HG02840 (cell line): ENCODE data around the gene FOXO3B.
A peak's percentile ranks its signal among the peaks of the same experiment; 100 is the strongest.
"Not testable (repeated sequence)": the region's sequence is repeated elsewhere in the genome, so short reads cannot be mapped to it uniquely, and the experiment has no call there.

Experiments
- ATAC-seq: cut with Tn5 transposase; IDR thresholded peaks from one replicate; pipeline ENCODE4 v1.9.1; 2021; ENCODE audit warnings: mild to moderate bottlenecking, moderate library complexity, moderate number of reproducible peaks; ENCODE audit not compliant: unreplicated experiment, low FRiP score

Gene FOXO3B

GRCh38 chr17:18681767-18682571, at the start of gene FOXO3B:
Gene FOXO3B (minus strand): TSS chr17:18682314. CDS start chr17:18681651, 663 bp downstream.
- peak; percentile 95 for ATAC-seq

GRCh38 chr17:18723509-18723908, 41.4 kb upstream of the FOXO3B start:
- ATAC-seq: not testable (repeated sequence)

- not testable (repeated sequence) for ATAC-seq
Observed at GRCh38 chr17:18722612-18723011, 40.5 kb upstream of the FOXO3B start.

GRCh38 chr17:18721775-18722547, 39.8 kb upstream of the FOXO3B start:
- ATAC-seq: not testable (repeated sequence)

- not testable (repeated sequence) for ATAC-seq
Observed at GRCh38 chr17:18719428-18720110, 37.5 kb upstream of the FOXO3B start.

- not testable (repeated sequence) for ATAC-seq
Observed at GRCh38 chr17:18718643-18719427, 36.7 kb upstream of the FOXO3B start.

GRCh38 chr17:18712354-18712999, 30.4 kb upstream of the FOXO3B start:
- not testable (repeated sequence) for ATAC-seq

- ATAC-seq: not testable (repeated sequence)
Observed at GRCh38 chr17:18708215-18708614, 26.1 kb upstream of the FOXO3B start.

GRCh38 chr17:18705955-18706354, 23.8 kb upstream of the FOXO3B start:
- not testable (repeated sequence) for ATAC-seq

- ATAC-seq: not testable (repeated sequence)
Observed at GRCh38 chr17:18698473-18699103, 16.5 kb upstream of the FOXO3B start.

GRCh38 chr17:18695143-18695542, 13.0 kb upstream of the FOXO3B start:
- ATAC-seq: not testable (repeated sequence)

GRCh38 chr17:18682668-18683067, 554 bp upstream of the FOXO3B start:
- not testable (repeated sequence) for ATAC-seq

- not testable (repeated sequence) for ATAC-seq
Observed at GRCh38 chr17:18677381-18677780, 4.7 kb downstream of the FOXO3B start.

- not testable (repeated sequence) for ATAC-seq
Observed at GRCh38 chr17:18676928-18677327, 5.2 kb downstream of the FOXO3B start.

- ATAC-seq: not testable (repeated sequence)
Observed at GRCh38 chr17:18672395-18673227, 9.5 kb downstream of the FOXO3B start.

- not testable (repeated sequence) for ATAC-seq
Observed at GRCh38 chr17:18668625-18669024, 13.5 kb downstream of the FOXO3B start.

GRCh38 chr17:18667535-18667934, 14.6 kb downstream of the FOXO3B start:
- ATAC-seq: not testable (repeated sequence)

- ATAC-seq: not testable (repeated sequence)
Observed at GRCh38 chr17:18666326-18666725, 15.8 kb downstream of the FOXO3B start.
